ENCODE results near the gene MT1F.
"Not testable (repeated sequence)": the region's sequence is repeated elsewhere in the genome, so short reads cannot be mapped to it uniquely, and the experiment has no call there.

The MT1F gene

GRCh38 chr16:56673921-56674320, 16.2 kb downstream of the MT1F start:
- peak; percentile 33 to 53 for DNase-seq

- not testable (repeated sequence) for DNase-seq
Observed at GRCh38 chr16:56674570-56674969, 16.8 kb downstream of the MT1F start.

GRCh38 chr16:56675685-56676210, 18.0 kb downstream of the MT1F start:
- no peak for DNase-seq

GRCh38 chr16:56677474-56677873, 19.7 kb downstream of the MT1F start:
- DNase-seq, result no peak

DNA sequence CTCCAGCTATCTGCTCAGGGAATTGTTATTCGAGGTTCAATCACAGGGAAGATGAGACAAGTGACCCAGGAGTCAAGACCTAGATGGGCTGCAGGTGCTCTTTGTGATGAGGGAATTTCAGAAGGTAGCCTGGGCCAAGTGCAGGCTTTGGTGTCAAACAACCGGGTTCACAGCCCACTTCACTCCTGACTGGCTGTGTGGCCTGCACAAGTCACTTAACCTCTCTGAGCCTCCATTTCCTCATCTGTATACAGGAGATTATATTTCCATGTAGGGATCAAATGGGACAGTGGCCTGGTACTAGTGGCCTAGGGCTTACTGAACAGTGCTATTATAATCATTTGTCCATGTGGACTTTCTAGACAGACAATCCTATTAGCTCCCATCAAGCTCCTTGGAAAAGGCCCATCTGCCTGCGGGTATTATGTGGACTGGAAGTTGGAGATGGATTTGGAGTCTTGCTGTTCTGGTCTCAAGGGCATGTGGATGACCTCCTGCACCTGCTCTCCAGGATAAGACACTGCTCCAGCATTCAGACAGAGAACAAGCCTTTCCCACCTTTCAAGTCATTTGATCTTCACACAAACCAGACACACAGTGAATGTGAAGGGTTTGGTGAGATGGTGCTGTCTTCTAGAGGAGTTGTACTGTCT, 21.4 kb downstream of the MT1F start:
- DNase-seq, result no peak

- DNase-seq, result no peak
Observed at GRCh38 chr16:56679818-56680217, 22.1 kb downstream of the MT1F start.

- DNase-seq, result peak; percentile 83 to 92
Observed at GRCh38 chr16:56681939-56682702, 24.4 kb downstream of the MT1F start, which contains the start of gene MT1X. Gene MT1X, plus strand, starts transcription at chr16:56682470. Its CDS starts 71 bp downstream, at chr16:56682541.

DNA sequence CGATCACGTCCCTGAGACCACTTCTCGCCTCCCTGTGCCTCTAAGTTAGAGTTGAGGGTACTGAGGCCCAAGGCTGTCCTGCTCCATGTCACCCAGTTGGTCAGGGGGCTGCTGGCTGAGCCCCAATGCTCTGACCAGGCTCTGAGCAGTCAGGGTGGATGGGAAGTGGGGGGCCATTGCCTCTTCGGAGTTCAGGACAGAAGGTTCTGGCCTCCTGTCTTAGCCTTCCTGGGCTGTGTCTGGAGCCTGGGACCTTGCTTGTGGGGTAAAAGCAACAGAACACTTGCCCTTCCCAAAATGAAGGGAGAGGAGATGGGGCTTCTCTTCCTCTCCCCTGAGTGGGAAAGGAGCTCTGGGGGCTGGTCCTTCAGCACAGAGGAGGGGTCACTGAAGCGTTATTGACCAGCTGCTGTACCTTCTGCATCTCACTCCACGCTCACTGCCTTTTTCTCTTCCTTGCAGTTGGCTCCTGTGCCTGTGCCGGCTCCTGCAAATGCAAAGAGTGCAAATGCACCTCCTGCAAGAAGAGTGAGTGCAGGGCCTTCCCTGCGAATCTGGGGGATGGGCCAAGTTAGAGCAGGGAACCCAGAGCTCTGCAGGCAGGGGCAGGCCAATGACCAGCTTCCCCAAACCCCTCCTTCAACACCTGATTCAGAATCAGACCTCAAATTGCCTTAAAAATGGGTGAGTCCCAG, 25.1 kb downstream of the MT1F start:
- no peak for DNase-seq

DNA sequence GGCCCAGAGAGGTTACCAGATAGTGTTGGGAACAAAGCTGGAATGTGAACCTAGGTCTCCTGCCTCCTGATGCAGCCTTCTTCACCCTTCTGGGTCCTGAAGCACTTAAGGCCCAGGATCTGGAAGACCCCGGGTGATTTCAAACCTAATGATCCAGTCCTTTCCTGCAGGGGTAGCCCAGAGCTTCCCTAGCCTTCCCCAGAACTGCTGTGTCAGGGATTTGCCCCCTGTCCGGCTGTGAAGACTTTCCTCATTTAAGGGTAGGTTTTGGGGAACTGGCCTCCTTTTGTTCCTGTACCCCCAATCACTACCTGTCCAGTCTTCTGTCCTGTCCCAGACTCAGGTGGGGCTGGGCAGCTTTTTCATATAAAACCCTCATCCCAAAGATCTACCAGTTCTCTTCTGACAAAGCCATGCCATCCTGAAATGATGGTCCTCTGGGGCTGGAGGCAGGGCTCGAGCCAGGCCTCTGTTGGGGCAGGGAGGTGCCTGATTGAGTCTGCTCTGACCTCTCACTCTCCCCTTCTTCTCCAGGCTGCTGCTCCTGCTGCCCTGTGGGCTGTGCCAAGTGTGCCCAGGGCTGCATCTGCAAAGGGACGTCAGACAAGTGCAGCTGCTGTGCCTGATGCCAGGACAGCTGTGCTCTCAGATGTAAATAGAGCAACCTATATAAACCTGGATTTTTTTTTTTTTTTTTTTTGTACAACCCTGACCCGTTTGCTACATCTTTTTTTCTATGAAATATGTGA, 25.8 kb downstream of the MT1F start:
- DNase-seq, result no peak

DNA sequence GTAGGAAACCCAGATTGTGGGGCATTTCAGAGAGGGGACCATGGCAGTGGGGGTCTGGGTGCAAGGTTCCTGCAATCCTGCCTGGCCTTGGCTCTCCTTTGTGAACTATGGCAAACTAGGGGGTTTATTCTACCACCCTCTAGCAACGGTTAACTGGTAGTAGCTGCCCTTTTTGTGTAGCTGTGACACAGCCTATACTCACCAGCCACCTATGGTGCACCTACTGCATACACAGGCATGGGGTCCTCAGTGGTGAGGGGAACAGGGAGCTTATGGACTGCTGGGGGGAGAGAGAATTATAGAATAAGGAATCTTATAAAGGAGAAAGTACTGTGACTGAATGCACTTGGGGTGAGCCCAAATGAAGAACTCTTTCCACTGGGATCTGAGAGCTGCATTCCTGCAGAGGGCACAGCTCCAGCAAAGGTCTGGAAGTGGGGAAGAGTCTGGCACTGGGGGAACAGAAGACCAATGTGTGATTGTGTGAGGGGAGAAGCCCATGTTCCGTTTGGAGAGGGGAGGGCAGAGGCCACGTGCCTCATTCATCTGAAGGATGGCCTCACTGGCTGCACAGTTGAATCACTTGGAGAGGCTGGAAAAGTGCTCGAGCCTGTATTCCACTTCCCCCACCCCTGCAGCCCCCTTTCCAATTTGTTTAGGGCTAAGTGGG, 26.6 kb downstream of the MT1F start:
- DNase-seq, result no peak

DNA sequence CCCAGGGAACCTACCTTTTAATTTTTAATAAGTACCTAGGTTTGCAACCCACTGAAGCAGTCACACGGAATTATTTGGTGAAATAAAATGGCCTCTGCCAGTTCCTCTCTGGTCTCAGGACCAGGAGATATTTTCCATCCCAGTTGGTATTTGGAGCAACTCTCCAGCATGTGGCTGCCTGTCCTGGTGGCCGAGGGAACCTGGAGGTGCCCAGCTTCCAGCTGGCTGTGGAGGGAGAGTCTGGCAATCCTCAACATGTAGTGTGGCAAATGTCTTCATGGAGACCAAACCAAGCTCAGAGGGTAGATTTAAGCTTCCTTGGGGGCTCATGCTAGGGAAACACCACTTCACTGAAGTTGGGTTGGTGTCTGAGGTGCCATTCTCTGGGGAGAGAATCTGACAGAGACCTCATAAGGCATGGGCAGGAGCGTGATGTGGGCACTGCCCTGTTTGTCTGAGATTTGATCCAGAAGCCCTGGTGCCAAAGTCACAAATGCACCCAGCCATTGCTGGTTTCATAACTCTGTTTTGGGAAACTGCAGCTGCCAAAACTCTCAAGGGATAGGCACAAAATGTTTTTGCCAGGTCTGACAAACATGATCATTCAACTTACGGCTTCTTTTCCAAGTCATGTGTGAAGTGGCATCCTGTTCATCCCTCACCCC, 27.3 kb downstream of the MT1F start:
- DNase-seq, result no peak

GRCh38 chr16:56686758-56687157, 29.0 kb downstream of the MT1F start:
- DNase-seq, result no peak

DNA sequence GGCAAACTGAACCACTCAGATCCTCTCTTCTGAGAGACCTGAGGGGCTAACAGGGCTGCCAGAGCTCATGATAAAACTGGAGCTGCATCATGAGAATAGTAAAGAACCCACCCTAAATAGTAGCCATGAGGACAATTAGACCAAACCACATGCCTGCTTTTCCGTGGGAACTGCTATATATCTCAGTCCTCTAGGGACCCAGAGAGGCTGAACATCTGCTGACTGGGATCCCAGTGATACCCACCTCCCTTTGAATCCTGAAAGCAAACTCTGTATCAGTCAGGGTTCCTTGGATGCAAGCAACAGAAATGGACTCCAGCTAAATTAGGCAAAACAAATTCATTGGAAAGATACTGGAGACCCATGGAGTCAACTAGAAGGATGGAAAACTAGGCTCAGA, 31.0 kb downstream of the MT1F start:
- DNase-seq, result no peak

DNA sequence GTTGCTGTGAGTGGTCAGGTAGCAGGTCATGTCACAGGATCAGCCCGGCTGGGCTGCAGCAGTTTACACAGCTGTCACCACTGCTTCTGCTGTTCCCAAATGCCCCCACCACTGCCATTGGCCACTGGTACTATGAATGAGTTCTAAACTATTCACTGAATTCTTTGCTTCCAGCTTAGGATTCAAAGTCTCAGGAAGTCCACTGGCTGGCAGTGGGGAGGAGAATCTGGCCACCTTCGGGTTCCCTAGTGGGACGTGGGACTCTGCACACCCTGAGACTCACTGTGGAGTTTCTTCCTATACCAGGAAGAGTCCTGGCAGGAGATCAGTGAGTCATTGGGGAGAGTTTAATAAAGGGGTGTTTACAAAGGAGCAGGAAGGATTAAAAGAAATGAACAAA, 31.4 kb downstream of the MT1F start:
- no peak for DNase-seq

DNA sequence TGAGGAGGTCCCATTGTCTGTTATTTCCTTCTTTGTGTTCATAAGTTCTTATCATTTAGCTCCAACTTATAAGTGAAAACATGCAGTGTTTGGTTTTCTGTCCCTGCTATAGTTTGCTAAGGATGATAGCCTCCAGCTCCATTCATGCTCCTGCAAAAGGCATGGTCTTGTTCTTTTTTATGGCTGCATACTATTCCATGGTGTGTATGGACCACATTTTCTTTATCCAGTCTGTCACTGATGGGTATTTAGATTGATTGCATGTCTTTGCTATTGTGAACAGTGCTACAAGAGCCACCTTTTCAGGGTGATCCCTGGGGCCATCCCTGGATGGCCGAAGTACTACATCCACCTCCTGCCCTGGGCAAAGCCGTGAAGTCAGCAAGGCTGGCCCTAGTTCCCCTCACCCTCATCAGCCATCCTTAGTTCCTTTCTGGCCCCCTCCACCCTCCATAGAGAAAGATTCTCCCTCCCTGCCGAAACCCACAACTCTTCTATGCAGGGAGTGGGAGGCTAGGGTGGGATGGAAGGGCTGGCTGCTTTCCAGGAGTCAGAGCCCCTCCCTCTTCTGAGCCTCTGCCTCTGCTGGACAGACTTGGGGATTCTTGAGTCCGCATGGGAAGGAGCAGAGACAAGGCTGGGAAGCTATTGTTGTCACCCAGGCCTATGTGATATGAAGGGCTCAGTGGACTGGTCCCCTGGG, 32.8 kb downstream of the MT1F start:
- no peak for DNase-seq

GRCh38 chr16:56691885-56692284, 34.1 kb downstream of the MT1F start:
- DNase-seq, result peak; percentile 21 to 82

- no peak for DNase-seq
Observed at GRCh38 chr16:56695246-56695645, 37.5 kb downstream of the MT1F start.

DNA sequence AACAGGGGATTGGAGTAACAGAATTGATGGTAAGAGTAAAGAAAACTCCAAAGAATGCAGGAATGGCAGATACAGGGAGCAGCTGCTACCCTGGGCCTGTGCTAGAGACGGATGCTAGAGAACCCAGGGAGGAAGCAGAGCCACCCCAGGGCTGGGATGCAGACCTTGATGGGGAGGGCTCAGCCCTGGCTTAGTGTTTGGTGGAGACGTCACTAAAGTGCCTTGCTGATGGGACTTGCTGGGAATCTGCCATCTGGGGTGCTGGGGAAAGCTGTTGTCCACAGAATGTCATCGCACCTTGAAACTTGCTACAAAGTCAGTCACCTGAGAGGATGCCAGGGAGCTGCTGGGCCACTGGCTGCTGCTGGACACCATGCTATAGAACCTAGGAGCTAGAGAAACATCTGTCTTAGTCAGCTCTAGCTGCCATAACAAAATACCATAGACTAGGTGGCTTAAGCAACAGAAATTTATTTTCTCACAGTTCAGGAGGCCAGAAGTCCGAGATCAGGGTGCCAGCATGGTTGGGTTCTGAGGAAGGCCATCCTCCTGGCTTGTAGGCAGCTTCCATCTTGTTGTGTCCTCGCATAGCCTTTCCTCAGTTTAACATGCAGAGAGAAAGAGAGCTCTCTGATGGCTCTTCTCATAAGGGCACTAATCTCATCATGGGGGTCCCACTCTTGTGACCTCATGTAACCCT, 39.8 kb downstream of the MT1F start:
- DNase-seq, result no peak

DNA sequence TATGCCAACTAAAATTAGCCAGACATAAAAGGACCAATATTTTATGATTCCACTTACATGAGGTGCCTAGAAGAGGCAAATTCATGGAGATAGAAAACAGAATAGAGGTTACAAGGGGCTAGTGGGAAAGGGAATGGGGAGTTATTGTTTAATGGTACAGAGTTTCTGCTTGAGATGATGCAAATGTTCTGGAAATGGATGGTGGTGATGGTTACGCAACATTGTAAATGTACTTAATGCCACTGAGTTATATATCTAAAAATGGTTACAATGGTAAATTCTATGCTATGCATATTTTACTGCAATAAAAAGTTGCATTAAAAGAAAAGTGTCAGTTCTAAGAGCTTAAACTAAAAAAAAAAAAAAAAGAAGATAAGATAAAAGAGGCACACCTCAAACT, 42.4 kb downstream of the MT1F start:
- no peak for DNase-seq

- DNase-seq, result no peak
Observed at GRCh38 chr16:56700631-56701030, 42.9 kb downstream of the MT1F start.

All from inflammatory macrophage treated with lipopolysaccharide for 1 hour (primary cell).